Inflammatory macrophage treated with lipopolysaccharide for 1 hour (primary cell): ENCODE results near the gene R3HDML.

Source experiments
- DNase-seq, 2 donors: peaks; one replicate each; pipeline ENCODE4 v3.0.0-alpha.2; 2020 to 2022

Gene R3HDML

DNA sequence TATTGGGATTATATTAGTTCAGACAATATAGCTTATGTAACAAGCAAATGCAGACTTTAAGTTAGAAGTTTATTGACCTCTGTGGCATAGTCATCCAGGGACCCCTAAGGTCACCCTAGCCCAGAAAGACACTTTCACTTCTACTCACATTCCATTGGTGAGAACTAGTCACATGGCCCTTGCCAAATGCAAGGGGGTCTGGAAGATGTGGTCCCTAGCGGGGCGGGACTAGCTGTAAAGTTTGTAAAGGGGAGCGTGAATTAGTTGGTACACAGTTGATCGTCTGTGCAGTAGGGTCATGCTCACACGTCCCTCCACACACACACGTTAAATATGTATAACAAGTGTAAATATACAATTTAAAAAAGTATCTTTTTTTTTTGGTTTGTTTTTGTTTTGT, 27.9 kb downstream of the R3HDML start:
- DNase-seq, result no peak

DNA sequence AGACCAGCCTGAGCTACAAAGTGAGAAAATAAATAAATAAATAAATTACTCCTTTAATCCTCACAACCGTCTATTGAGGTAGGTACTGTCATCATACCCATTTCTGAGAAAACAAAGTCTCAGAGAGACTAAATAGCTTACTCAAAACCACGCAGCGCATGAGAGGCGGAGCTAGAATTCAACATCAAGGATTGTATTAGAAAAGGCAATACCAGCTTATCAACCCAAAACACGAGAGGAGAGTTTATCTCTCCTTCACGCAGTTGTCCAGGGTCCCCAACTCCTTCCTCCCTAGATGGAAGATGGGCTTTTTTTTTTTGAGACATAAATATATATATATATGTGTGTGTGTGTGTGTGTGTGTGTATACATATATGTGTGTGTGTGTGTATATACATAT, 30.9 kb downstream of the R3HDML start:
- no peak for DNase-seq

DNA sequence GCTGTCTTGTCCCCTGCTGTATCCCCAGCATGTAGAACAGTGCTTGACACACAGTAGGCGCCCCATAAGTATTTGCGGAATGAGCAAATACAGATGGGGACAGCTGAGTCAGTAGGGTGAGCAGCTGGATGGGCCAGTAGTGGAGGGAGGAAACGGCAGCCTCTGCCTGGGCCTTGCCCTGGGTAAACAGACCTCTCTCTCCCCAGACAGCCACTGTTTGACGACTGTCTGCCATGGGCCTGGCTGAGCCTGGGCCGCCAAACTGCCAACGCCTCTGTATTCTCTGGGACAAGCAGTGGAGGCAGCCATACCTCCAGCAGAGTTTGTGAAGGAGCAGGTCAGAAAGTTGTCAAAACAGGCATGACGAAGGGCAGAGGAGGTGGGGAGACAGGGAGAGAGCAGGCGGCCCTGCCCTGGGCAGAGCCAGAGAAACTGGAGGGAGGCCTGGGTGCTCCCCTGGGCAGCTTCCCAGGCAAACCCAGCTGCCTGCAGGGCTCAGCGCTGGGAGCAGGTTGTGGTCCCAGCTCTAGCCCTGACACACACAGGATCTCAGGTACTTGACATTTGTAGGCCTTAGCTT, 33.9 kb downstream of the R3HDML start:
- DNase-seq, result no peak

DNA sequence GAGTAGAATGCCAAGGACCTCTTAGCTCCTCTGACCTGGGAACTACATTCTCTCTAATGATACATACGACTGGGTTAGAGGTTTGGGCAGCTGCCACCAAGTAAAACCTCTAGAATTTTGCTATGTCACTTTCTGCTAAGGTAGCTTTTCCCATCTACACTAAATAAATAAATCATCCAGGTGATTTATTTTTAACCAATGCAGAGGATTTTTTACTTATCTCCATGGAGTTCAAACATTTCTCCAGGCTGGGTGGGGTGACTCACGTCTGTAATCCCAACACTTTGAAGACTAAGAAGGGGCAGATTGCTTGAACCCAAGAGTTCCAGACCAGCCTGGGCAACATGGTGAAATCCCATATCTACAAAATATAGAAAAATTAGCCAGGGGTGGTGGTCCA, 45.8 kb downstream of the R3HDML start:
- no peak for DNase-seq

DNA sequence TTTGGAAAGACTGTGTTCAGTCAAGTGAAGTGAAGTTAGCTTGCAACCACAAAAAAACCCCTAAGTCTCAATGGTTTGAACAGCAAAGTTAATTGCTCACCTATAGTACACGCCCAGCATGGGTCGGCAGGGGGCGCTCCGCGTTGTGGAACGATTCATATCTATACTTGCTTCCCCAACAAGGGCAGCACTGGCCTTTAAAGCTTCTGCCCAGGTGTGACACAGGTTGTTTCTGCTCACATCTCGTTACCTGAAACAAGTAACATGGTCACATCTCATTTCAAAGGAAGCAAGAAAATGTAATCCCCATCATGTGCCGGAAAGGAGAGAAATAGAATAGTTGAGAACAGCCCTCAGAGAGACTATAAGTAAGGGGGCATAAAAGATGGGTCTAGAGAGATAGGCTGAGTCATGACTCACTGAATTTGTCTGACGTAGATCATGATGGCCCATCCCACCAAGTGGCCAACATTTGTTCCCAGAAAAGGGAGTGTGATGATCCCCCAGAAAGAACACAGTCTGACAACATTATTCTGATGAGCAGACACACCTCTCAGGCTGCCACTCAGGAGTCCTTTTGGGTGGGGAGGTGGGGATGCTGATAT, 47.7 kb downstream of the R3HDML start:
- DNase-seq, result peak; percentile 37 to 91

DNA sequence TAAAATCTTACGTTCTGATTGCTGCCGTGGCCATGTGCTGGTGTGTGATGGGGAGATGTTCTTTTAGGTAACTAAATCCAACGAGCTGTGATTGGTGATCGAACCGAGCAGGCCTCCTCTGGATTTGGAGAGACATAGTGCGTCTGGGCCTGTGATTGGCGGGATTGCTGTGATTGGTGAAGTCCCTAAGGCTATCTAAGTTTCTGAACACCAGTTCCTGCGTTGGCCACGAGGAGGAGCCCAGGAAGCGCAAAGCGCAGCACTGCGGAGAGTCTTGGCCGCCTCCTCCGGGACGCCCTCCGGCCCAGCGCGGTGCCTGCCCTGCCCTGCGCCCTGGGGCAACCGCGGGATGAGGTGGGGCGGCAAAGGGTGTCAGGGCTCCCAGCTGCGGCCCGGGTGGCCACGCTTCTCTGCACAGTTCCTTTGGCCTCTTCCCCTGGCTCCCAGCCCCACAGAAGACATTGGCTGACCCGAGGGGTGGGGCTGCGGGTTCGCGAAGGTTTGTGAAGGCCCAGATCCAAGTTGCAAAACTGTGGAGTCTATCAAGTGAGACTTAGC, 51.7 kb downstream of the R3HDML start:
- peak; percentile 50 to 84 for DNase-seq

DNA sequence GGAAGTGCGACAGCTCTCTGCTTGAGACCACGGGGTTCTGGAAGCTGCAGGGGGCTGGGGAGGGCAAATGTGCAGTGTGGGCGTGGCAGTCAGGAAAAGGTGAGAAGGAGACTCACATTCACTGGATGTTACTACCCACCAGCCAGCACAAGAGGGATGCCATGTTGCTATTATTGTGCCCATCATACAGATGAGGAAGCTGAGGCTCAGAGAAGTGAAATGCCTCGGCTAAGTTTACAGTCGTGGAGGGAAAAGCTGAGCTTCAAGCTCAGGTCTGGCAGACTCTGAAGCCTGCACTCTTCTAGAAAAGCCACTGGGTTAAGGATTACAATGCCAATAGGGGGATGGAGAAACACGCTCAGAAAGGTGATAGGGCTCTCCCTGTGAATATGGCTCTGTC, 53.0 kb downstream of the R3HDML start:
- DNase-seq, result no peak

DNA sequence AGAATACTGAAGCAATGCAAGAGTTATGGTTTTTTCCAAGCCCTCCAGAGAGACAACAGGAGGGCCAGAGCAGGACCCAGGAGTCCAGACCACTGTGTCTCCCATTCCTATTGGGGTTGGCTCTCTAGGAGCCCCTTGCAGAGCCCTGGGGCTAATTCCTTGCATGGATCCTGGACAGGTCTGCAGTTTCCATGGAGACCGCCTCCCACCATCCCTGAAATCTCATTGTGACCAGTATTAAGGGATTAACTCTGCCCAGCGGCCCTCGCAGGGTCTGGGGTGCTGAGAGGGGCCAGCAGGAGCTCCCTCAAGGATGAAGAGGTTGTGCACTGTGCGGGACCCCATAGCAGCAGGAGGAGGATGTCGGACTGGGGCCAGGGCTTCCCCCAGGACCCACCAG, 53.4 kb downstream of the R3HDML start:
- DNase-seq, result no peak

DNA sequence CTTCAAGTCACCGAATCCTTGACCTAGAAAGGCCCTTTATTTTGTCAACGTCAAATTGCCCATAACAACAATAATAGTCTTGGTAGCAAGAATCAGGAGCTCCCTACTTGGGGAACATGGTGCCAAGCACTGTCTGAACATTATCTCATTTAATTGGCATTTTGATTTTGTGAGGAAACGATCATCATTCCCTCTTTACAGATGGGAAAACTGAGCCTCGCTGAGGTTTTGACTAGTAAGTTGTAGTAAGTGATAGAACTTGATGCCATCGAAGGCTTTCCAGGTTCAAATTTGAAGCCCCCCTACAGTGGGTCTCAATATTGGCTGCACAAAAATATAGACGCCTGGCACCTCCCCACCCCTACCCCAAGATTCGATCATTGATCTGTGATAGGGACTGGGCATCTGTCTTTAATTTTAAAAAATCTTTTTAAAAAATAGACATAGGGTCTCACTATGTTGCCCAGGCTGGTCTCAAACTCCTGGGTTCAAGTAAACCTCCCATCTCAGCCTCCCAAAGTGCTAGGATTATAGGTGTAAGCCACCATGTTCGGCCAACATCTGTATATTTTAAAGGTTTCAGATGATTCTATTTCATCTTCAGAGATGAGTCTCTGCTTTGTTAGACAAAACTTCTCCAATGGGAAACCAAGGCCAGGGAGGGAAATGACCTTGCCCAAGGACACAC, 55.4 kb downstream of the R3HDML start:
- no peak for DNase-seq

DNA sequence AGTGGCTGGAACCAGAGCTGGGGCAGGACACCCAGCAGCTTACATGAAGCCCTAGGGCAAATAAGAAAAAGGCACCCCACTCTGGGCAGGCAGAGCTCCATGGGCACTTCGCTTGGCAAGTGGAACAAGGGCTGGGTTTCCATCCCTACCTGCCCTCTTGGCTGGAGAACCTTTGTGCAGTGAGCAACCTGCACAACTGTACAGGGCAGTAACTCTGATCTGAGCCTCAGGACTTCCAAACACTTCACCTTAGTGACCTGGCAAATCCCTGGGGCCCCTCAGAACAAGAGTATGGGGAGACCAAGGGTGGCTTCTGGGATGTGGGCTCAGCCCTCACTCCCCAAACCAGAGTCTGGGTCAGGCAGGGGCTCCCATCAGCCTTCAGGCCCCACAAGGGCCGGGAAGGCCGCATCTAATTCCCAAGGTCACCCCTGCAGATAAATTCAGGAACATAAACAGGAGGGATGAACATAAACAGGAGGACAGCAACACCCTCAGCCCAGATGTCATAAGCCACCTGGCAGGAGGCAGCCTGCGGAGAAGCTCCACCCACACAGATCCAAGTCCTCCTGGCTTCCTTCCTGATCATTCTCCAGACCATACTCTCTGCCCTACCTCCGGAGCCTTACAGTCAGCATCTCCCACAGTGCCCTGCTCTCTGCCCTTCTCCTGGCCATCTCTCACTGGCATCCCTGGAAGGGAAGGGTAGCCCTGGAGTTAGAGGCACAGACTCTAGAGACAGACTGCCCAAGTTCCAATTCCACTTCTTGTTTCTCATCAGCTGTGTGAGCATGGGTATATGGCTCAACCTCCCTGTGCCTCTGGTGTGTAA, 56.1 kb downstream of the R3HDML start:
- no peak for DNase-seq

DNA sequence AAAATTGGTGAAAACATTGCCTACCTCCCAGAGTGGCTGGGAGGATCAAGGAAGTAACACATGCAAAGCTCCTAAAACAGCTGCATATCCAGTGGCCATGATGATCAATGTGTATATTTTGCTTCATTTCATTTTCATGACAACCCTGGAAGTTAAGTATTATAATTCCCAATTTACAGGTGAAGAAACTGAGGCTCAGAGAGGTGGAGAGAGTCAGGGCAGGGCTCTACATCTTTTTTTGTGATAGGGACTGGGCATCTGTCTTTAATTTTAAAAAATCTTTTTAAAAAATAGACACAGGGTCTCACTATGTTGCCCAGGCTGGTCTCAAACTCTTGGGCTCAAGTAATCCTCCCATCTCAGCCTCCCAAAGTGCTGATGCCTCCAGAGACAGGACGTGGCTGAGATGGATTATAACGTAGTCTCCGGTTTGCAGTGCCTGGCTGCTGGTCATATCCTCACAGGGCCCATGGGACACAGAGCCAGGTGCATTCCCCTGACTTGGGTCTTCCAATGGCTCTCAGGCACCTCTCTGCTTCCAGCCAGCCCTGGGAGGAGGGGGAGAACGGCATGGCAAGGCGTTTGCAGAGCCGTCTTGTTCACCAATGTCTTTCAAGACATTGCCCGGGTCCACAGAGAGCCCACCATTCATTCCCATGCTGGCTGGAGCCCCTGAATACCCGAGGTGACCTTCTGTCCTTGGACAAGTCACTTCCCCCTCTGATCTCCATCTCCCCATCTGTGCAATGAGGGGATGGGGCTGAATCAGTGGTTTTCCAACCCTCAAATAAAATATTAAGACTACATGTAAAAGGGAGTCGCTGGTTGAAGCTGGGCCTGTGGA, 57.0 kb downstream of the R3HDML start:
- no peak for DNase-seq

DNA sequence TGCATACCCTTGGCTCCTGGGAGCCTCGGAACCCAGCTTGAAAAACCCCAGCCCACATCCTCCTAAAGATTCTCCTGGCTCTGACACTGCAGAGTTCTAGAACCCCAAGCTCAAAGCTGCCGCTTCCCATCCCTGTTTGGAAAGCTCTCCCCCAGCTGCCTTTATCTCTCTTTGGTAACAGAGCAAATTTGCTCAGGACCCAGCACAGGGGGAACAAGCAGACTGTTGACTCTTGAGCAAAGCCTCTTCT, 57.5 kb downstream of the R3HDML start:
- no peak for DNase-seq

DNA sequence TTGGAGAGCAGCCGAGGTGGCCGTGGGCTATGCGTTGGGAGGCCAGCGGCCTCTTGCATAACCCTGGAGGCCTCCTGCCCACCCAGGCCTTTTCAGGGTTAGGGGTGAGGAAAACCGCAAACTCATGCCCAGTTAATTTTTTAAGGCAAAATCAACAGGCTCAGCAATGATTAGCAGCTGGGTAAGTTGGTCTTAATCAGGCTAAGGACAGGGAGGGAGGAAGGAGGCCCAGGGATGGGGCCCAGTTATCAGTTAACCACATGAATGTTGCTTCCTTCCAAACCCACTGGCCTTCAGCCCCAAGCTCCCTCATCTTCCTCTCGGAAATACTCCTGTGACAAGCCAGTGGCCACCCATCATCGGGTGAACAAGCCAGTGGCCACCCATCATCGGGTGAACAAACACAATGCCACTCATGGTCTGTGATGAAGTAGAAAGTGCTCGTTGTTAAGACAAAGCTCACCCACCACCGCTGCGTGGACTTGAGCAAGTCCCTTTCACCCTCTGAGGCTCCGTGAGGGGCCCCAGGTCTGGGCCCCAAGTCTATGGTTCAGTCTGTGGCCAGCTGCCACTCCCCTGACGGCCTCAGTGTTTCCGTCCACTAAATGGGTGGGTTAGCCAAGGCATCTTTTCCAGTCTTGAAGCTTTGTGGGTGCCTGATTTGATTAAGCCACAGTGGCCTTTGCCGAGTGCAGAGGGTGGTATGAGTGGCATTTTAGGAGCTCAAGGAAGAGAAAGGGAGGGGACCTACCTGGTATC, 58.0 kb downstream of the R3HDML start:
- no peak for DNase-seq

DNA sequence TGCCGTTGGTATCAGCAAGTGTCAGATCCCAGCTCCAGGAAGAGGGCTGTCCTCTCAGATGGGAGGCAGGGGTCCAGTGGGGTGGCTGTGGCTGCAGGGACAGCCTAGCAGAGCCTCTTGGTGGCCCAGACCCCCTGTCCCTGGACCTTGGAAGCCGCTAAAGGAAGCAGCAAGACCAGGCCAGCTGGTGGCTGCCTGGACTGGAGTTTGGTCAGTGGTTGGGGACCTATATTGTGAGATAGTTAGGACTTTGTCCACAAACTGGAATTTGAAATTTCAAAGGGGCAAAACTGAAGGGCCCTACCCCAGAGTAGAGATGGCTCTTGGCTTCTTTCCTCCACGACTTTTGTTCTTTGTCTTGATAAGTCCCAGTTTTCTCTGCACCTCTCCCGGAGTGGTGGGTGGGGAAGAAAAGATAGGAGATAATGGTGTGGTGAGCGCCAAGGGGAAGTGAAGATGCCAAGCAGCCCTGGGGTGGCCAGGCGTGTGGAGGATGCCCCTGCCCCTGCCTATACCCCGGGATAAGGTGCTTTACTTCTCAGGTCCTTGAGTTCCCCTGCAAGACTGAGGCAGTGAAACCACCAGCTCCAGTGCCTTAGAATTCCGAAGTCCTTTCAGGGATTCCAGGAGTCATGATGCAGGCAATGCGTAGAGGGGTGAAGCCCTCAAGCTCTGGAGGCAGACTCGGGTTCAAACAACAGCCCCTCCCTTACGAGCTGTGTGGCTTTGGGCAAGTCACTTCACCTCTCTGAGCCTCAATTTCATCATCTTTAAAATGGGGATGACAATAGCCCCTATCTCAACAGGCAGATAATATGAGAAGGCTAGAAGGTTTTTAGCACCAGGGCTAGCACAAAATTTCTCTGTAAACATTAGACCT, 58.9 kb downstream of the R3HDML start:
- DNase-seq, result no peak

DNA sequence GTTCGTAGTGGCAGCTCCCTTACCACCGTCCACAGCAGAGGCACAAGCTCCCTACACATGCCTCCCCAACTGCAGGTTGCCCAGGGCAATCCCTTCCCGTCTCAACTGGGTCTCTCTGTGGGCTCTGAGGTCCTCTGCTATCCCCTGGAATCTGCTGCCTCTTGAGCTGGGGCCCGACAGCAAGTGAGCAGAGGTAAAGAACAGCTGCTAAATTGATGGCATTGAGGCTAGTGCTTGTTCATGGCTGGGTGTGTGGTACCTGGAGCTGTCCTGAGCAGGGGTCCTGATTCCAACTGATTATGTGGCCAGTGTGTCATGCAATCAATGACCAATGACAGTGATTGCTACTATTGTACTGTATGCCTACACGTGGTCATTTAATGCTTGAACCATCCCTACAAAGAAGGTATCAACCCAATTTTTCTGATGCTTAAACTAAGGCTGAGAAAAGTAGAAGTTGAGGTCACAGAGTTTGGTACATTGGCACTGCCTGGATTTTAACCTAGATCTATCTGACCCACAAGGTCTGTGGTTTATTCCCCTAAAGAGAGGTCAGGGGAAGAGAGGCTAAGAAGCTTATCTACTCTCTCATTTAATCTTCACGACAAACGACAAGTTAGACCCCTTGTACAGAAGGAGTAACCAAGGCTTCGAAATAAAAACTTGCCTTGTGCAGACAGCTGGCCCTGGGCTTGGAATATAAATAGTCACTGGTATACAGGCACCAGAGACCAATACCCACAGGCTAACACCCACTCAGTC, 59.7 kb downstream of the R3HDML start:
- DNase-seq, result no peak

DNA sequence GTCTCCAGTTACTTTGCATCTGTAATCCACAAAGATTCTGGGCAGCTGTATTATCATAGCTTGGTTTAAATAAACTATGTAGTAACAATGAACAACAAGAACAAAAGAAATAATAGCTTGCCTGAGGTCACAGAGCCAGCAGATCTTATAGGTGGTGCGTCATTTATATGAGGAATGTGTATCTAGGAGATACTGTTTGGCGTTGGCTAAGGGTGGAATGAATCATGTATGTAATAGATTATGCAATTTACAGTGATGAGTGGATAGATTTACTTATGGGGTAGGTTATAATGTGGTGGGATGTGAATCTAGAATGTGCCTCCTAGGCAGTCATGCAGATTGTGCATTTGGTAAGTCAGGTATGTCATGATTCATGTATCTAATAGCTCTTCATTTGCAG, 61.5 kb downstream of the R3HDML start:
- DNase-seq, result no peak

DNA sequence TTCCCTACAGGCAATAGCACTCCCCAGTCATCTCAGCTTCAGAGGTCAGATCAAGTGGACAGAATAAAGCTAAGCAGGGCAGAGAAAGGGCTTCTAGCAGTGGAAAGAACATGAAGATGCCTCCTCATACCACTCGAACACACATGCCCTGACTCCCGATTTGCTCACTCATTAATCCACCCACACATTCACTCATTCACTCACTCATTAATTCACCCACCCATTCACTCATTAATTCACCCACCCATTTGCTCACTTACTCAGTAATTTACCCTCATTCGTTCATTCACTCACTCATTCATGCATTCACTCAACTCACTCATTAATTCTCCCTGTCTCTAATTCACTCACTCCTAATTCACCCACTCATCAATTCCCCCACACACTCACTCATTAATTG, 62.6 kb downstream of the R3HDML start:
- no peak for DNase-seq

DNA sequence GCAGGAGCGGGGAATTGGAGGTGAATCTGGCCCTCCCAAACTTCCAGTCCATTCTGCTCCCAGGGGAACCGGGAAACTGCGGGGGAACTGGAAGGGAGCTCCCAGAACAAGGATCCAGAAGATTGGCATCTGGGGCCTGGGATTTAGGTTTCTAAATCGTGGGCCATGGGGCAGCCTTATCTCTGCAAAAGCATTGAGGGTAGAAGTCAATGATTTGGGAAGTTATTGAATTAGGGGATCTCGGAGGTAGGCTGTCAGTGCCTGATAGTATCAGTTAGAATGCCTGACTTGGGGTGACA, 63.8 kb downstream of the R3HDML start:
- no peak for DNase-seq
